Activated T-cell treated with anti-CD3 and anti-CD28 coated beads, Interleukin-2, amount 50 U/mL, for 24 hours (primary cell): ENCODE measurements around the gene SDHA.
"Not testable (repeated sequence)": the region's sequence is repeated elsewhere in the genome, so short reads cannot be mapped to it uniquely, and the experiment has no call there.

Source experiments
- DNase-seq: peaks from one replicate; pipeline ENCODE4 v3.0.0-alpha.2; 2020
- H3K27ac Mint-ChIP-seq: 2 replicates; pipeline ENCODE4 v1.8.0; 2020; ENCODE audit warnings: mild to moderate bottlenecking, mixed read lengths
- H3K27me3 Mint-ChIP-seq: 2 replicates; pipeline ENCODE4 v1.8.0; 2020; ENCODE audit warnings: mixed read lengths
- H3K36me3 Mint-ChIP-seq: 2 replicates; pipeline ENCODE4 v1.8.0; 2020; ENCODE audit warnings: low read depth, mixed read lengths
- H3K4me1 Mint-ChIP-seq: 2 replicates; pipeline ENCODE4 v1.8.0; 2020; ENCODE audit warnings: low read depth, mixed read lengths
- H3K4me3 Mint-ChIP-seq: 2 replicates; pipeline ENCODE4 v1.8.0; 2020; ENCODE audit warnings: mild to moderate bottlenecking, moderate library complexity, mixed read lengths
- H3K9me3 Mint-ChIP-seq: 2 replicates; pipeline ENCODE4 v1.8.0; 2020; ENCODE audit warnings: mixed read lengths

Gene SDHA

GRCh38 chr5:264338-264737, 46.2 kb downstream of the SDHA start:
- Mint-ChIP-seq H3K27me3 (no peaks in the 10 kb centered on the region), H3K36me3 (peaks cover 53% of the 10 kb centered on the region), H3K27ac (peak overlapping the region; percentile 45), H3K9me3 (no peaks in the 10 kb centered on the region), H3K4me3 (no peak overlapping the region), H3K4me1 (peaks cover 9% of the 10 kb centered on the region)
- DNase-seq, result no peak

- H3K27me3 Mint-ChIP-seq, H3K4me3 Mint-ChIP-seq, H3K9me3 Mint-ChIP-seq, DNase-seq: not testable (repeated sequence)
- peaks cover 20% of the 10 kb centered on the region for H3K4me1 Mint-ChIP-seq
- peak overlapping the region; percentile 10 for H3K27ac Mint-ChIP-seq
- H3K36me3 Mint-ChIP-seq, result peaks cover 57% of the 10 kb centered on the region
Measured at GRCh38 chr5:266311-267026, 48.3 kb downstream of the SDHA start.

GRCh38 chr5:267716-268115, 49.6 kb downstream of the SDHA start:
- no peaks in the 10 kb centered on the region for H3K9me3 Mint-ChIP-seq
- peak overlapping the region; percentile 53 for H3K27ac Mint-ChIP-seq
- no peak overlapping the region for H3K4me3 Mint-ChIP-seq
- no peaks in the 10 kb centered on the region for H3K27me3 Mint-ChIP-seq
- H3K36me3 Mint-ChIP-seq, result peaks cover 51% of the 10 kb centered on the region
- DNase-seq, result no peak
- H3K4me1 Mint-ChIP-seq, result peaks cover 20% of the 10 kb centered on the region

- H3K4me1 Mint-ChIP-seq, result peaks cover 41% of the 10 kb centered on the region
- no peaks in the 10 kb centered on the region for H3K9me3 Mint-ChIP-seq
- H3K27me3 Mint-ChIP-seq, result no peaks in the 10 kb centered on the region
- DNase-seq, result no peak
- peak overlapping the region; percentile 74 for H3K27ac Mint-ChIP-seq
- peaks cover 52% of the 10 kb centered on the region for H3K36me3 Mint-ChIP-seq
- H3K4me3 Mint-ChIP-seq, result peak overlapping the region; percentile 86
Measured at GRCh38 chr5:270340-270739, 52.2 kb downstream of the SDHA start.

- H3K9me3 Mint-ChIP-seq, DNase-seq, H3K27me3 Mint-ChIP-seq: not testable (repeated sequence)
- Mint-ChIP-seq H3K36me3 (peaks cover 55% of the 10 kb centered on the region), H3K27ac (peak overlapping the region; percentile 97), H3K4me3 (peak overlapping the region; percentile 86), H3K4me1 (peaks cover 41% of the 10 kb centered on the region)
Measured at GRCh38 chr5:271828-272167, 53.7 kb downstream of the SDHA start.

GRCh38 chr5:273091-273490, 55.0 kb downstream of the SDHA start:
- DNase-seq, H3K9me3 Mint-ChIP-seq, H3K27me3 Mint-ChIP-seq: not testable (repeated sequence)
- H3K27ac Mint-ChIP-seq, result peak overlapping the region; percentile 84
- peaks cover 41% of the 10 kb centered on the region for H3K4me1 Mint-ChIP-seq
- peak overlapping the region; percentile 78 for H3K4me3 Mint-ChIP-seq
- peaks cover 49% of the 10 kb centered on the region for H3K36me3 Mint-ChIP-seq

GRCh38 chr5:273491-273890, 55.4 kb downstream of the SDHA start:
- H3K27me3 Mint-ChIP-seq, DNase-seq, H3K9me3 Mint-ChIP-seq: not testable (repeated sequence)
- Mint-ChIP-seq H3K36me3 (peaks cover 53% of the 10 kb centered on the region), H3K4me3 (peak overlapping the region; percentile 78), H3K27ac (peak overlapping the region; percentile 84), H3K4me1 (peaks cover 43% of the 10 kb centered on the region)

GRCh38 chr5:274346-274745, 56.2 kb downstream of the SDHA start:
- H3K27me3 Mint-ChIP-seq, DNase-seq, H3K9me3 Mint-ChIP-seq: not testable (repeated sequence)
- Mint-ChIP-seq H3K4me1 (peaks cover 48% of the 10 kb centered on the region), H3K27ac (peak overlapping the region; percentile 67), H3K36me3 (peaks cover 58% of the 10 kb centered on the region), H3K4me3 (peak overlapping the region; percentile 20)

- Mint-ChIP-seq H3K4me1 (peaks cover 67% of the 10 kb centered on the region), H3K27ac (no peak overlapping the region), H3K4me3 (no peak overlapping the region), H3K27me3 (no peaks in the 10 kb centered on the region), H3K9me3 (no peaks in the 10 kb centered on the region), H3K36me3 (peaks cover 79% of the 10 kb centered on the region)
- no peak for DNase-seq
Measured at GRCh38 chr5:278646-279045, 60.5 kb downstream of the SDHA start.

- Mint-ChIP-seq H3K36me3 (peaks cover 79% of the 10 kb centered on the region), H3K4me1 (peaks cover 68% of the 10 kb centered on the region)
- not testable (repeated sequence) for H3K27ac Mint-ChIP-seq, H3K27me3 Mint-ChIP-seq, H3K9me3 Mint-ChIP-seq, DNase-seq, H3K4me3 Mint-ChIP-seq
Measured at GRCh38 chr5:279051-279665, 61.0 kb downstream of the SDHA start.

GRCh38 chr5:285991-286557, 68.0 kb downstream of the SDHA start:
- no peak for DNase-seq
- Mint-ChIP-seq H3K4me1 (peaks cover 53% of the 10 kb centered on the region), H3K9me3 (no peaks in the 10 kb centered on the region), H3K27me3 (no peaks in the 10 kb centered on the region), H3K36me3 (peaks cover 84% of the 10 kb centered on the region), H3K27ac (no peak overlapping the region), H3K4me3 (no peak overlapping the region)

- H3K27me3 Mint-ChIP-seq, H3K4me3 Mint-ChIP-seq, DNase-seq, H3K27ac Mint-ChIP-seq, H3K9me3 Mint-ChIP-seq: not testable (repeated sequence)
- Mint-ChIP-seq H3K4me1 (peaks cover 30% of the 10 kb centered on the region), H3K36me3 (peaks cover 66% of the 10 kb centered on the region)
Measured at GRCh38 chr5:290200-290599, 72.1 kb downstream of the SDHA start.

- Mint-ChIP-seq H3K36me3 (peaks cover 61% of the 10 kb centered on the region), H3K4me1 (peaks cover 28% of the 10 kb centered on the region)
- DNase-seq, H3K27ac Mint-ChIP-seq, H3K27me3 Mint-ChIP-seq, H3K9me3 Mint-ChIP-seq, H3K4me3 Mint-ChIP-seq: not testable (repeated sequence)
Measured at GRCh38 chr5:291345-291744, 73.2 kb downstream of the SDHA start.

GRCh38 chr5:294788-295187, 76.7 kb downstream of the SDHA start:
- H3K27ac Mint-ChIP-seq, H3K9me3 Mint-ChIP-seq, H3K4me3 Mint-ChIP-seq, H3K27me3 Mint-ChIP-seq, DNase-seq: not testable (repeated sequence)
- Mint-ChIP-seq H3K4me1 (peaks cover 32% of the 10 kb centered on the region), H3K36me3 (peaks cover 48% of the 10 kb centered on the region)

- Mint-ChIP-seq H3K4me3 (peak overlapping the region; percentile 7), H3K4me1 (peaks cover 35% of the 10 kb centered on the region), H3K36me3 (peaks cover 38% of the 10 kb centered on the region)
- not testable (repeated sequence) for H3K27ac Mint-ChIP-seq, H3K9me3 Mint-ChIP-seq, H3K27me3 Mint-ChIP-seq, DNase-seq
Measured at GRCh38 chr5:296207-296606, 78.1 kb downstream of the SDHA start.
